ENCODE results near the gene MYOM1.

The MYOM1 gene

GRCh38 chr18:3183103-3183717 lies 36.6 kb downstream of the MYOM1 start:
- DNase-seq: no peak

- DNase-seq: no peak
These were observed 39.4 kb downstream of the MYOM1 start for GRCh38 chr18:3180325-3180724.

- DNase-seq: no peak
These were observed 40.2 kb downstream of the MYOM1 start for GRCh38 chr18:3179430-3180089.

- DNase-seq: peak; percentile 10
These were observed 41.7 kb downstream of the MYOM1 start for GRCh38 chr18:3177902-3178687.

- no peak for DNase-seq
These were observed 44.5 kb downstream of the MYOM1 start for GRCh38 chr18:3175195-3175758.

- no peak for DNase-seq
These were observed 47.7 kb downstream of the MYOM1 start for GRCh38 chr18:3172097-3172496.

- no peak for DNase-seq
These were observed 48.1 kb downstream of the MYOM1 start for GRCh38 chr18:3171631-3172030.

- DNase-seq: no peak
These were observed 49.2 kb downstream of the MYOM1 start for GRCh38 chr18:3170441-3171161.

- DNase-seq: no peak
These were observed 55.4 kb downstream of the MYOM1 start for GRCh38 chr18:3164381-3164780.

GRCh38 chr18:3163968-3164367 lies 55.8 kb downstream of the MYOM1 start:
- DNase-seq: no peak

GRCh38 chr18:3162181-3162580 lies 57.6 kb downstream of the MYOM1 start:
- DNase-seq: no peak

GRCh38 chr18:3159830-3160229 lies 59.9 kb downstream of the MYOM1 start:
- no peak for DNase-seq

- no peak for DNase-seq
These were observed 62.2 kb downstream of the MYOM1 start for GRCh38 chr18:3157606-3158005.

GRCh38 chr18:3157086-3157485 lies 62.7 kb downstream of the MYOM1 start:
- no peak for DNase-seq

- no peak for DNase-seq
These were observed 63.5 kb downstream of the MYOM1 start for GRCh38 chr18:3156325-3156640.

GRCh38 chr18:3154214-3154613 lies 65.6 kb downstream of the MYOM1 start:
- no peak for DNase-seq

- DNase-seq: no peak
These were observed 66.6 kb downstream of the MYOM1 start for GRCh38 chr18:3153107-3153704.

GRCh38 chr18:3152294-3152693 lies 67.5 kb downstream of the MYOM1 start:
- no peak for DNase-seq

GRCh38 chr18:3151399-3152264 lies 68.1 kb downstream of the MYOM1 start:
- DNase-seq: no peak

- no peak for DNase-seq
These were observed 69.1 kb downstream of the MYOM1 start for GRCh38 chr18:3150688-3151087.

- no peak for DNase-seq
These were observed 69.5 kb downstream of the MYOM1 start for GRCh38 chr18:3150274-3150673.

Data from stimulated activated CD4-positive, alpha-beta T cell treated with anti-CD3 and anti-CD28 coated beads, Interleukin-15, amount 100 ng/mL, for 24 hours (primary cell).